Tibial artery (tissue), 4 donors: ENCODE results near the gene PLA2G4F.

Source experiments
- DNase-seq, 2 donors: peaks; one replicate each; pipeline ENCODE4 v3.0.0-alpha.2; 2019
- H3K27ac ChIP-seq, 2 donors: fragments of 200-600 bp; sonication (generic) in 1 of 2; 1 replicate in 1 of 2; 2 replicates in 1 of 2; pipeline ENCODE4 v1.5.1; 2018 to 2019; ENCODE audit warnings: mild to moderate bottlenecking in 1 of 2
- H3K27me3 ChIP-seq, 2 donors: fragments of 200-600 bp; sonication (generic) in 1 of 2; one replicate each; pipeline versions ENCODE4 v1.5.1 to v1.6.0; 2016 to 2019
- H3K36me3 ChIP-seq, 3 donors: fragments of 200-600 bp; sonication (generic) in 2 of 3; one replicate each; pipeline ENCODE4 v1.5.1; 2016 to 2019; ENCODE audit warnings: mild to moderate bottlenecking in 2 of 3
- H3K4me1 ChIP-seq, 4 donors: fragments of 200-600 bp; sonication (generic) in 2 of 4; 1 replicate in 3 of 4; 2 replicates in 1 of 4; pipeline ENCODE4 v1.5.1; 2016 to 2019
- H3K4me3 ChIP-seq, 2 donors: fragments of 200-600 bp; sonication (generic) in 1 of 2; 1 replicate in 1 of 2; 2 replicates in 1 of 2; pipeline ENCODE4 v1.5.1; 2018 to 2019; ENCODE audit warnings: mild to moderate bottlenecking in 2 of 2
- H3K9me3 ChIP-seq, 3 donors: fragments of 200-600 bp; sonication (generic) in 1 of 3; one replicate each; pipeline ENCODE4 v1.5.1; 2016 to 2019
- CTCF ChIP-seq, 2 experiments: fragments of 200-600 bp in 1 of 2; fragments of 450-650 bp in 1 of 2; IDR thresholded peaks; one replicate each; pipeline ENCODE4 v1.5.1; 2017 to 2019; ENCODE audit warnings: antibody characterized with exemption in 2 of 2, mild to moderate bottlenecking in 1 of 2, moderate library complexity in 1 of 2
- intact Hi-C: fragments of 100-400 bp; cut with DNase I; formaldehyde crosslinking; loops from one replicate; pipeline ENCODE4 v1.15.0; 2023; ENCODE audit warnings: low total_unique reads

PLA2G4F gene

DNA sequence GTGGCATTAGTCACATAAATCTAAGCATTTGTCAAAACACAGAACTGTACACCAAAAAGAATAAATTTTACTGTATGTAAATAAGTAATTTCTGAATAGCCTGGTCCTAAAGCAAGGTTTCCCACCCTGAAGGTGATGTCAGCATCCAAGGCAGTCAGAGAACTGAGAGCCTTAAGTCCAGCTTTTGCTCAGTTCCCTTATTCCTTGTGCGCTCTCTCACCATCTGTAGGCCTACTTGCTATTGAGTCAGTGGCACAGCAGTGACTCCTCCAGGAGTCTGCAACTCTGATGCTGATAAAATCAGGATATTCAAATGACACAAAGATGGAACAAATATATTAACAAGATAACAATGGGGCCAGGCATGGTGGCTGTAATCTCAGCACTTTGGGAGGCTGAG lies 29.4 kb upstream of the PLA2G4F start:
- Histone ChIP-seq H3K4me1 (no peaks in the 10 kb centered on the region), H3K9me3 (no peaks in the 10 kb centered on the region), H3K36me3 (peaks cover 82 to 100% (median 92%) of the 10 kb centered on the region in 3 donors), H3K4me3 (no peak overlapping the region), H3K27ac (no peak overlapping the region), H3K27me3 (no peaks in the 10 kb centered on the region)
- DNase-seq, result no peak
- intact Hi-C loops, result no loop called here
- TF ChIP-seq CTCF (IDR thresholded peaks at IDR 0.05), result no peak

DNA sequence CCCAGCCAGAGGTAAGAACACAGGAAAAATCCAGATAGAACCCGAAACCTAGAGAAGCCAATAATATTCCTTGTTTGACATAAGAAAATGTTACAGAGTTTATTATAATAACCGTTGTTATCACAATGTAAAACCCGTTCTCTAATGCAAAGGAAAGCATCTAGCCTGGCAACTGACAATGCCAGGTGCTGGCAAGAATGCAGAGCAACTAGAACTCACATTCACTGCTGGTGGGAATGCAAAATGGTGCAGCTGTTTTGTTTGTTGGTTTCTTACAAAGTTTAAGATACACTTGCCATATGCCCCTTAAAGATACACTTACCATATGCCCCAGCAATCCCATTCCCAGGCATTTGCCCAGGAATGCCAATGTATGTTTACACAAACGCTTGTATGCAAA lies 28.3 kb upstream of the PLA2G4F start:
- H3K27ac ChIP-seq, result no peak overlapping the region
- no peaks in the 10 kb centered on the region for H3K9me3 ChIP-seq
- intact Hi-C loops, result no loop called here
- no peak for TF ChIP-seq CTCF (IDR thresholded peaks at IDR 0.05)
- H3K4me1 ChIP-seq, result no peaks in the 10 kb centered on the region
- peaks cover 78 to 99% (median 91%) of the 10 kb centered on the region in 3 donors for H3K36me3 ChIP-seq
- no peaks in the 10 kb centered on the region for H3K27me3 ChIP-seq
- no peak overlapping the region for H3K4me3 ChIP-seq
- no peak for DNase-seq

DNA sequence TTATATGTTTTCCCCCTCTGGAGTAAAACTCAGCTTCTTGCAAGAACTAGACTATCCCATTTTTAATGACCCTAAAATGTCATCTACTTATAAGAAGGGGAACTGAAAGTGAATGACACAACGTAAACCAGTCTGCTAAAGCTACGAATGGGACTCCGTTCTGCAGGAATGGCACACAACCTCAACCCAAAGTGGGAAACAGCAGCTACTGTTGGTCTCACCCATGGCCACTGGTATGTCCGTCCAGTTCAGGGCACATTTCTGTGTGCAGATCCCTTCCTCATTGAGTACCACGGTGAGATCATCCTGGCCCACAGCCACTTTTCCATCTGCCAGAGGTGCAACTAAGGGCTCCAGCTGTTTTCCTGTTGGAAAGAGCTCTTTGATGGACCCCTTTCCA lies 27.9 kb upstream of the PLA2G4F start:
- H3K27ac ChIP-seq, result no peak overlapping the region
- peaks cover 77 to 98% (median 92%) of the 10 kb centered on the region in 3 donors for H3K36me3 ChIP-seq
- DNase-seq, result no peak

DNA sequence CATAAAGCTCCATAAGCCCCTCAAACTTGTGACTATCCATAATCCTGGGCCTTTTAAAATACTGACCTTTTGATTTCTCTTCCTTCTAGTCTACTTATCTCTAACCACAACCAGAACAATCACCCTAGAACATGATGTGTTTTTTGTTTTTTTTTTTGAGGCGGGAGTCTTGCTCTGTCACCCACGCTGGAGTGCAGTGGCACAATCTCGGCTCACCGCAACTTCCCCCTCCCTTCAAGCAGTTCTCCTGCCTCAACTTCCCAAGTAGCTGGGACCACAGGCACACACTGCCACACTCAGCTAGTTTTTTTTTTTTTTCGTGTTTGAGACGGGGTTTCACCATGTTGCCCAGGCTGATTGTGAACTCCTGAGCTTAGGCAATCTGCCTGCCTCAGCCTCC lies 26.5 kb upstream of the PLA2G4F start:
- H3K36me3 ChIP-seq, result peaks cover 73 to 98% (median 90%) of the 10 kb centered on the region in 3 donors

More for the DNA sequence above, 27.9 kb upstream of the PLA2G4F start:
- no peak for TF ChIP-seq CTCF (IDR thresholded peaks at IDR 0.05)
- intact Hi-C loops, result no loop called here
- Histone ChIP-seq H3K4me3 (no peak overlapping the region), H3K9me3 (no peaks in the 10 kb centered on the region), H3K4me1 (no peaks in the 10 kb centered on the region), H3K27me3 (no peaks in the 10 kb centered on the region)

GRCh38 chr15:42182328-42182886 lies 26.0 kb upstream of the PLA2G4F start:
- H3K27ac ChIP-seq, result no peak overlapping the region
- no peak overlapping the region for H3K4me3 ChIP-seq
- TF ChIP-seq CTCF (IDR thresholded peaks at IDR 0.05), result no peak
- intact Hi-C loops, result no loop called here
- DNase-seq, result no peak
- no peaks in the 10 kb centered on the region for H3K4me1 ChIP-seq
- no peaks in the 10 kb centered on the region for H3K9me3 ChIP-seq
- H3K27me3 ChIP-seq, result no peaks in the 10 kb centered on the region
- H3K36me3 ChIP-seq, result peaks cover 73 to 98% (median 90%) of the 10 kb centered on the region in 3 donors

More for the DNA sequence above, 26.5 kb upstream of the PLA2G4F start:
- TF ChIP-seq CTCF (IDR thresholded peaks at IDR 0.05), result no peak
- Histone ChIP-seq H3K9me3 (no peaks in the 10 kb centered on the region), H3K27me3 (no peaks in the 10 kb centered on the region), H3K4me3 (no peak overlapping the region), H3K27ac (no peak overlapping the region), H3K4me1 (no peaks in the 10 kb centered on the region)
- intact Hi-C loops, result no loop called here
- no peak for DNase-seq

GRCh38 chr15:42178056-42178455 lies 21.6 kb upstream of the PLA2G4F start:
- H3K27ac ChIP-seq, result no peak overlapping the region
- H3K4me1 ChIP-seq, result no peaks in the 10 kb centered on the region
- no peaks in the 10 kb centered on the region for H3K27me3 ChIP-seq
- no peak for DNase-seq
- no peak for TF ChIP-seq CTCF (IDR thresholded peaks at IDR 0.05)
- H3K9me3 ChIP-seq, result no peaks in the 10 kb centered on the region
- no peak overlapping the region for H3K4me3 ChIP-seq
- intact Hi-C loops, result no loop called here
- H3K36me3 ChIP-seq, result peaks cover 72 to 98% (median 77%) of the 10 kb centered on the region in 3 donors
